B cell (primary cell): ENCODE measurements around the gene TAS1R1.

ENCODE experiments used
- CTCF ChIP-seq: fragments of 200-600 bp; IDR thresholded peaks from one replicate; pipeline ENCODE4 v1.8.0; 2022; ENCODE audit warnings: antibody characterized with exemption, mild to moderate bottlenecking
- EZH2 ChIP-seq: IDR thresholded peaks from 2 replicates; pipeline ENCODE4 v1.6.1; 2012; ENCODE audit warnings: borderline replicate concordance, low read depth, mild to moderate bottlenecking, moderate library complexity, low read length; ENCODE audit not compliant: insufficient read depth, poor library complexity, severe bottlenecking

- TF ChIP-seq CTCF (no peak), EZH2 (no peak)
These were observed 33.2 kb downstream of the TAS1R1 start for GRCh38 chr1:6588128-6588892.
